SK-N-MC (cell line): ENCODE results near the gene MANBA.

Experiments
- EZH2 ChIP-seq: fragments of 200-600 bp; sonication (generic); IDR thresholded peaks from one replicate; pipeline ENCODE4 v1.6.1; 2017; ENCODE audit warnings: antibody characterized with exemption
- POLR2AphosphoS5 ChIP-seq: IDR thresholded peaks from 2 replicates; pipeline ENCODE4 v1.6.1; 2012; ENCODE audit warnings: mild to moderate bottlenecking, low read depth, low read length, borderline replicate concordance

GRCh38 chr4:102692474-102692873 lies 68.3 kb downstream of the MANBA start:
- TF ChIP-seq POLR2AphosphoS5 (no peak), EZH2 (no peak)
